Keratinocyte (primary cell): Measurements from ENCODE around the gene ACTR1B. TPM values are rescaled to one million over a fixed set of nuclear protein-coding genes. Genes with fewer than 3 reads are reported as not detected.

Experiments
- DNase-seq: peaks from one replicate; pipeline ENCODE4 v3.0.0-alpha.2; 2011; ENCODE audit warnings: low read depth, missing footprints, low spot score
- FAIRE-seq: peaks from 2 replicates; lab custom pipeline; 2011; peaks lifted over from hg19 to GRCh38; lab: Jason Lieb, UNC
- H2AFZ ChIP-seq: 2 replicates; pipeline ENCODE4 v1.6.0; 2012; ENCODE audit warnings: low read length, control low read depth, inconsistent platforms; ENCODE audit not compliant: control insufficient read depth
- H3K27ac ChIP-seq: 2 replicates; pipeline ENCODE4 v1.5.1; 2011; ENCODE audit warnings: low read length; ENCODE audit not compliant: control insufficient read depth, insufficient read depth
- H3K27me3 ChIP-seq: 3 replicates; pipeline ENCODE4 v1.6.0; 2011; ENCODE audit warnings: low read length; ENCODE audit not compliant: control insufficient read depth, insufficient read depth; ENCODE audit errors: extremely low read depth
- H3K36me3 ChIP-seq, 2 experiments: 2 replicates in 1 of 2; 3 replicates in 1 of 2; pipeline ENCODE4 v1.5.1; 2011; ENCODE audit warnings: low read length in 2 of 2, mild to moderate bottlenecking in 1 of 2; ENCODE audit not compliant: control insufficient read depth in 2 of 2, insufficient read depth in 2 of 2; ENCODE audit errors: extremely low read depth in 1 of 2
- H3K4me1 ChIP-seq: 3 replicates; pipeline ENCODE4 v1.5.1; 2011; ENCODE audit warnings: low read length; ENCODE audit not compliant: control insufficient read depth, insufficient read depth; ENCODE audit errors: extremely low read depth
- H3K4me2 ChIP-seq: 3 replicates; pipeline ENCODE4 v1.6.0; 2011; ENCODE audit warnings: low read depth, low read length; ENCODE audit not compliant: control insufficient read depth, insufficient read depth; ENCODE audit errors: extremely low read depth
- H3K4me3 ChIP-seq, 3 experiments: fragments of 200-600 bp in 1 of 3; sonication (generic) in 1 of 3; 2 replicates in 2 of 3; 3 replicates in 1 of 3; pipeline ENCODE4 v1.5.1; 2011 to 2016; ENCODE audit warnings: low read length in 3 of 3, mild to moderate bottlenecking in 3 of 3, control low read depth in 2 of 3, inconsistent platforms in 1 of 3, low read depth in 1 of 3, mixed read lengths in 1 of 3, mixed run types in 1 of 3, moderate library complexity in 1 of 3; ENCODE audit not compliant: control insufficient read depth in 2 of 3, insufficient read depth in 2 of 3; ENCODE audit errors: extremely low read depth in 1 of 3
- H3K79me2 ChIP-seq: 2 replicates; pipeline ENCODE4 v1.6.0; 2012; ENCODE audit warnings: low read length; ENCODE audit not compliant: control insufficient read depth, insufficient read depth
- H3K9ac ChIP-seq: 3 replicates; pipeline ENCODE4 v1.6.0; 2011; ENCODE audit warnings: low read length; ENCODE audit not compliant: control insufficient read depth, insufficient read depth; ENCODE audit errors: extremely low read depth
- H3K9me1 ChIP-seq: 3 replicates; pipeline ENCODE4 v1.6.0; 2011; ENCODE audit warnings: low read length; ENCODE audit not compliant: control insufficient read depth, insufficient read depth; ENCODE audit errors: extremely low read depth
- H3K9me3 ChIP-seq: 2 replicates; pipeline ENCODE4 v1.5.1; 2012; ENCODE audit warnings: low read depth, low read length; ENCODE audit not compliant: control insufficient read depth
- H4K20me1 ChIP-seq: 3 replicates; pipeline ENCODE4 v1.6.0; 2011; ENCODE audit warnings: low read length; ENCODE audit not compliant: control insufficient read depth, insufficient read depth; ENCODE audit errors: extremely low read depth
- EZH2 ChIP-seq: IDR thresholded peaks from one replicate; pipeline ENCODE4 v1.6.1; 2012; ENCODE audit warnings: inconsistent platforms, mild to moderate bottlenecking, low read length, moderate library complexity
- dilution Hi-C: fragments of 300-500 bp; cut with MboI; formaldehyde crosslinking; loops from one replicate; pipeline ENCODE4 v1.7.0; 2020; ENCODE audit warnings: low sequenced_read_pairs; ENCODE audit not compliant: extremely low pct_ligation_motif_present
- polyA plus RNA-seq, 5 experiments: library from polyadenylated mRNA; depleted of rRNA in 3 of 5; stranded (reverse) in 3 of 5; stranded (forward) in 1 of 5; unstranded in 1 of 5; fragments of >200 nt; gene quantifications; 1 replicate in 1 of 5; 2 replicates in 3 of 5; 3 replicates in 1 of 5; pipeline versions ENCODE4 v1.2.1 to v1.2.3, GENCODE V29; 2011 to 2012; ENCODE audit warnings: missing spikeins in 2 of 5, low read depth in 1 of 5, low replicate concordance in 1 of 5
- TF ChIP-seq, protein P1 (sequence below), 3 experiments: IDR thresholded peaks in 1 of 3; conservative IDR thresholded peaks in 1 of 3; optimal IDR thresholded peaks in 1 of 3; 2 replicates in 2 of 3; 3 replicates in 1 of 3; pipeline versions ENCODE3 to v1.5.1; 2011; ENCODE audit warnings: low read length in 3 of 3, mild to moderate bottlenecking in 3 of 3, moderate library complexity in 2 of 3, control low read depth in 1 of 3, inconsistent platforms in 1 of 3; ENCODE audit not compliant: insufficient read depth in 2 of 3; ENCODE audit errors: extremely low read depth in 1 of 3

The ACTR1B gene
- polyA plus RNA-seq, 1 donor (not counting 4 experiments of a cell fraction or from before 2014, with no cell fraction given): 20.6 TPM

DNA sequence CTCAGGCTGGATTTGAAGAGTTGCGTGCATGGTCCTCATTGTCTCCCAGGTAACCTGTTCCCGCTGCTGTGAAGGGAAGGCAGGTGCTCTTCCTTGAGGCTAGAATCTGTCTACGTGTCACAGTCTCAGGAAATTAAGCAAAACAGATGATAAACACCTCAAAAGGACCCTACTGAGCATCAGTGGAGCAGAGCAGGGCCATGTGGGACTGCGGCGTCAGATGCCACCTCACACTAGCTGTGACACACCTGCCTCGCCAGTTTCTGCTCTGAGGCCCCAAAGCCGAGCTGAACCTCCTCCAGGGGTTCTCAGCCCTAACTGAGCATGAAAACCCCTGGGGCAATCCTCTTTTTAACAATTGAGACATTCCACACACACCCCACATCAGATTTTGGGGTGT is 7.7 kb upstream of the ACTR1B start:
- Histone ChIP-seq H3K4me1 (no peaks in the 10 kb centered on the region), H3K27me3 (no peaks in the 10 kb centered on the region)
- TF ChIP-seq EZH2: no peak
- TF ChIP-seq, protein P1, sequence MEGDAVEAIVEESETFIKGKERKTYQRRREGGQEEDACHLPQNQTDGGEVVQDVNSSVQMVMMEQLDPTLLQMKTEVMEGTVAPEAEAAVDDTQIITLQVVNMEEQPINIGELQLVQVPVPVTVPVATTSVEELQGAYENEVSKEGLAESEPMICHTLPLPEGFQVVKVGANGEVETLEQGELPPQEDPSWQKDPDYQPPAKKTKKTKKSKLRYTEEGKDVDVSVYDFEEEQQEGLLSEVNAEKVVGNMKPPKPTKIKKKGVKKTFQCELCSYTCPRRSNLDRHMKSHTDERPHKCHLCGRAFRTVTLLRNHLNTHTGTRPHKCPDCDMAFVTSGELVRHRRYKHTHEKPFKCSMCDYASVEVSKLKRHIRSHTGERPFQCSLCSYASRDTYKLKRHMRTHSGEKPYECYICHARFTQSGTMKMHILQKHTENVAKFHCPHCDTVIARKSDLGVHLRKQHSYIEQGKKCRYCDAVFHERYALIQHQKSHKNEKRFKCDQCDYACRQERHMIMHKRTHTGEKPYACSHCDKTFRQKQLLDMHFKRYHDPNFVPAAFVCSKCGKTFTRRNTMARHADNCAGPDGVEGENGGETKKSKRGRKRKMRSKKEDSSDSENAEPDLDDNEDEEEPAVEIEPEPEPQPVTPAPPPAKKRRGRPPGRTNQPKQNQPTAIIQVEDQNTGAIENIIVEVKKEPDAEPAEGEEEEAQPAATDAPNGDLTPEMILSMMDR (optimal IDR thresholded peaks at IDR 0.05 in 1 of 3, IDR thresholded peaks at IDR 0.05 in 1 of 3, conservative IDR thresholded peaks at IDR 0.05 in 1 of 3; ENCODE audit: extremely low read depth in 1 of 3, insufficient read depth in 2 of 3, low read length in 3 of 3): no peak

DNA sequence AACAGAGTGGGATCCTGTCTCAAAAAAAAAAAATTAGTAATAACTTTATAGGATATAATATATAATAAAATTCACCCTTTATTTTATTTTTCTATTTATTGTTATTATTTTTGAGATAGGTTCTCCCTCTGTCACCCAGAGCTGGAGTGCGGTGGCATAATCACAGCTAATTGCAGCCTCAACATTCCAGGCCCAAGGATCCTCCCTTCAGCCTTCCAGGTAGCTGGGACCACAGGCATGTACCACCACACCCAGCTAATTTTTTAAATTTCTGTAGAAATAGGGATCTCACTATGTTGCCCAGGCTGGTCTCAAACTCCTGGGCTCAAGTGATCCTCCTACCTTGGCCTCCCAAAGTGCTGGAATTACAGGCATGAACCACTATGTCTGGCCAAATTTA is 6.6 kb upstream of the ACTR1B start:
- no peak for DNase-seq
- FAIRE-seq: no peak
- TF ChIP-seq, protein P1 (optimal IDR thresholded peaks at IDR 0.05 in 1 of 3, IDR thresholded peaks at IDR 0.05 in 1 of 3, conservative IDR thresholded peaks at IDR 0.05 in 1 of 3; ENCODE audit: extremely low read depth in 1 of 3, insufficient read depth in 2 of 3, low read length in 3 of 3): no peak

More for the DNA sequence above, 7.7 kb upstream of the ACTR1B start:
- Histone ChIP-seq H3K4me3 (no peak overlapping the region), H3K79me2 (no peaks in the 10 kb centered on the region), H3K9me3 (no peaks in the 10 kb centered on the region), H2AFZ (no peak overlapping the region), H3K9ac (no peak overlapping the region), H3K4me2 (no peak overlapping the region), H4K20me1 (no peaks in the 10 kb centered on the region), H3K27ac (no peak overlapping the region), H3K36me3 (no peaks in the 10 kb centered on the region), H3K9me1 (no peaks in the 10 kb centered on the region)
- no peak for DNase-seq
- dilution Hi-C loops: no loop called here
- FAIRE-seq: no peak

More for the DNA sequence above, 6.6 kb upstream of the ACTR1B start:
- Histone ChIP-seq H3K9me1 (no peaks in the 10 kb centered on the region), H3K79me2 (no peaks in the 10 kb centered on the region), H2AFZ (no peak overlapping the region), H3K27me3 (no peaks in the 10 kb centered on the region), H3K9ac (no peak overlapping the region), H3K9me3 (no peaks in the 10 kb centered on the region), H3K27ac (no peak overlapping the region), H3K4me1 (no peaks in the 10 kb centered on the region), H3K36me3 (no peaks in the 10 kb centered on the region), H3K4me2 (no peak overlapping the region), H3K4me3 (no peak overlapping the region), H4K20me1 (no peaks in the 10 kb centered on the region)
- dilution Hi-C loops: no loop called here
